GM21360 (cell line): ENCODE results near the gene OTOG.

ENCODE experiments used
- ATAC-seq: cut with Tn5 transposase; IDR thresholded peaks from one replicate; pipeline ENCODE4 v1.9.1; 2021; ENCODE audit warnings: mild to moderate bottlenecking, moderate library complexity; ENCODE audit not compliant: unreplicated experiment

OTOG gene

GRCh38 chr11:17519061-17519885 lies 27.8 kb upstream of the OTOG start:
- no peak for ATAC-seq

- ATAC-seq, result no peak
Measured at GRCh38 chr11:17521106-17521900, 25.8 kb upstream of the OTOG start.

GRCh38 chr11:17522655-17523054 lies 24.4 kb upstream of the OTOG start:
- no peak for ATAC-seq

GRCh38 chr11:17524221-17524620 lies 22.8 kb upstream of the OTOG start:
- ATAC-seq, result no peak

GRCh38 chr11:17525570-17525969 lies 21.5 kb upstream of the OTOG start:
- ATAC-seq, result no peak

GRCh38 chr11:17526326-17526725 lies 20.7 kb upstream of the OTOG start:
- ATAC-seq, result no peak

GRCh38 chr11:17526931-17527627 lies 20.0 kb upstream of the OTOG start:
- no peak for ATAC-seq

- ATAC-seq, result no peak
Measured at GRCh38 chr11:17527628-17527995, 19.4 kb upstream of the OTOG start.

- ATAC-seq, result peak; percentile 79
Measured at GRCh38 chr11:17528181-17528691, 18.8 kb upstream of the OTOG start.

GRCh38 chr11:17528906-17529843 lies 17.9 kb upstream of the OTOG start:
- no peak for ATAC-seq

- ATAC-seq, result no peak
Measured at GRCh38 chr11:17529844-17530185, 17.2 kb upstream of the OTOG start.

- no peak for ATAC-seq
Measured at GRCh38 chr11:17531071-17531600, 15.9 kb upstream of the OTOG start.

GRCh38 chr11:17531636-17532113 lies 15.4 kb upstream of the OTOG start:
- no peak for ATAC-seq

- no peak for ATAC-seq
Measured at GRCh38 chr11:17532784-17533183, 14.3 kb upstream of the OTOG start.

GRCh38 chr11:17533341-17533740 lies 13.7 kb upstream of the OTOG start:
- no peak for ATAC-seq

GRCh38 chr11:17533778-17534415 lies 13.2 kb upstream of the OTOG start:
- ATAC-seq, result no peak

- ATAC-seq, result no peak
Measured at GRCh38 chr11:17535488-17535887, 11.6 kb upstream of the OTOG start.

- no peak for ATAC-seq
Measured at GRCh38 chr11:17537261-17537660, 9.8 kb upstream of the OTOG start.

GRCh38 chr11:17538054-17538453 lies 9.0 kb upstream of the OTOG start:
- no peak for ATAC-seq

- ATAC-seq, result no peak
Measured at GRCh38 chr11:17538731-17539130, 8.3 kb upstream of the OTOG start.
